Ovary (tissue), 9 donors: ENCODE data around the gene IL6R. TPM values are rescaled to one million over a fixed set of nuclear protein-coding genes. Genes with fewer than 3 reads are reported as not detected.

ENCODE experiments used
- DNase-seq, 5 donors: peaks; one replicate each; pipeline ENCODE4 v3.0.0-alpha.2; 2019 to 2020
- H3K27ac ChIP-seq, 2 donors: fragments of 200-600 bp; one replicate each; pipeline versions ENCODE4 v1.5.1 to v1.8.0; 2019 to 2022
- H3K27me3 ChIP-seq: fragments of 200-600 bp; one replicate; pipeline ENCODE4 v1.8.0; 2022
- H3K36me3 ChIP-seq: fragments of 200-600 bp; sonication (generic); one replicate; pipeline ENCODE4 v1.5.1; 2019
- H3K4me1 ChIP-seq: one replicate; pipeline ENCODE4 v1.8.1; 2013; ENCODE audit warnings: mild to moderate bottlenecking, moderate library complexity; ENCODE audit not compliant: insufficient read depth
- H3K4me3 ChIP-seq: fragments of 200-600 bp; sonication (generic); one replicate; pipeline ENCODE4 v1.5.1; 2017
- H3K9me3 ChIP-seq, 2 donors: fragments of 200-600 bp in 1 of 2; sonication (generic) in 1 of 2; one replicate each; pipeline versions ENCODE4 v1.5.1 to v1.8.1; 2013 to 2019; ENCODE audit warnings: mild to moderate bottlenecking in 1 of 2, moderate library complexity in 1 of 2
- CTCF ChIP-seq, 3 donors: fragments of 450-650 bp in 2 of 3; fragments of 200-600 bp in 1 of 3; IDR thresholded peaks; one replicate each; pipeline versions ENCODE4 v1.5.1 to v1.8.0; 2016 to 2022; ENCODE audit warnings: antibody characterized with exemption in 3 of 3, mild to moderate bottlenecking in 1 of 3
- EP300 ChIP-seq: sonication (generic); formaldehyde crosslinking; IDR thresholded peaks from one replicate; pipeline ENCODE4 v1.6.1; 2017; ENCODE audit warnings: antibody characterized with exemption
- POLR2A ChIP-seq: fragments of 450-650 bp; IDR thresholded peaks from one replicate; pipeline ENCODE4 v1.6.1; 2017; ENCODE audit warnings: antibody characterized with exemption, mild to moderate bottlenecking, moderate library complexity
- WGBS, 3 donors: extraction: QIAGEN DNeasy Blood & Tissue Kit in 1 of 3; methylation state at CpG; one replicate each; pipeline versions ENCODE4 v1.1.5 to v1.1.7; 2013 to 2017; 5-methylcytosine and 5-hydroxymethylcytosine counted together
- intact Hi-C, 4 donors: fragments of 100-400 bp; cut with DNase I; formaldehyde crosslinking; loops; one replicate each; pipeline versions ENCODE4 v1.11.0 to v1.15.1; 2022 to 2023
- polyA plus RNA-seq, 2 donors: library from polyadenylated mRNA; stranded (reverse); fragments of 200-250 nt in 1 of 2; fragments of 350-450 nt in 1 of 2; fragmentation: Illumina TruSeq in 1 of 2; extraction: RNeasy Lipid Tissue Mini Kit (QIAGEN cat#74804) in 1 of 2; gene quantifications; one replicate each; pipeline ENCODE4 v1.2.3, GENCODE V29; 2013 to 2014
- total RNA-seq, 7 donors: library from RNA; depleted of rRNA in 2 of 7; stranded (reverse); fragments of >200 nt in 2 of 7; fragmentation: NEBNext Ultra II Directional in 3 of 7; extraction: Animal tissue kit (Norgen Biotek cat#: 25700) in 3 of 7; gene quantifications; one replicate each; pipeline versions ENCODE4 v1.1.0 to v1.2.4, GENCODE V29; 2016 to 2023
- donor health status: DM: no; HTN: no; CAD: no; lungs with moderate emphysema.
- donor health status: DM: no; HTN: no; CAD: no.
- donor health status: Bipolar disorder and iron deficiency.
- donor health status: DM: yes; HTN: yes; CAD: no.
- donor health status: DM: no; HTN: no; CAD: no.
- donor health status: DM: yes; HTN: yes; CAD: no.

IL6R gene
- total and polyA plus RNA-seq, 9 donors: 6.5 to 37.0 (median 12.2) TPM

DNA sequence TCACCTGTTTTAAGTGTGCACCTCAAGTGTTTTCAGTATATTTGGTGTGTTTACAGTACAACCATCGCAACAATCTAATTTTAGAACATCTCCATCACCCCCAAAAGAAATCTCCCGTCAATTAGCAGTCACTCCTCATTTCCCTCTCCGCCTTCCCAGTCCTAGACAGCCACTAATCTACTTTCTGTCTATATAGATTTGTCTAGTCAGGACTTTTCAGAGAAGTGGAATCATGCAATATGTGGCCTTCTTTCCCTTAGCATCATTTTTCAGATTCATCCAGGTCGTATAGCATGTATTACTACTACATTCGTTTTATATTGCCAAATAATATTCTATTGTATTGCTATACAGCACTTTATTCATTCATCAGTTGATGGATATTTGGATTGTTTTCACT is 98.8 kb downstream of the IL6R start:
- peaks cover 5% of the 10 kb centered on the region for H3K4me1 ChIP-seq
- intact Hi-C loops: no loop called here
- TF ChIP-seq EP300: no peak
- H3K36me3 ChIP-seq: no peaks in the 10 kb centered on the region
- peaks cover 0 to 5% of the 10 kb centered on the region in 2 donors for H3K9me3 ChIP-seq
- H3K27ac ChIP-seq: no peak overlapping the region
- DNase-seq: no peak
- H3K27me3 ChIP-seq: no peaks in the 10 kb centered on the region
- no peak overlapping the region for H3K4me3 ChIP-seq
- 72 to 80% (median 78%) methylated on average over 5 of the region's 5 CpGs for WGBS, 3 donors

DNA sequence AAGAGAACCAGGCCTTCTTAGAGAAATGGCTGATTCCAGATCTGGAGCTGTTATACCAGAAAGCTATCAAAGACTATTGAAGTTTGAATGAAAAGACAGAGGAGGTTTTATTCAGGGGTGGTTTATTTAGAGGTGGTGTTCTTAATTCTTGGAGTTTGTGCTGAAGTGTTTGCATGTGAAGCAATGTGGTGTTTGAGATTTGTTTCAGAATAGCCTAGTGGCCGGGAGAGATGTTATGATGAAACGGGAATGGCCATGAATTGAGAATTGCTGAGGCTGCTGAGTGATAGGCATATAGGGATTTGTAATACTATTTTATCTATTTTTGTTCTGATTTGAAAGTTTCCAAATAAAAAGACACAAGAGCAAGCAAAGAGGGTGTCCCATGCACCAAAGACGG is 107.6 kb downstream of the IL6R start:
- H3K4me3 ChIP-seq: no peak overlapping the region
- H3K36me3 ChIP-seq: no peaks in the 10 kb centered on the region

DNA sequence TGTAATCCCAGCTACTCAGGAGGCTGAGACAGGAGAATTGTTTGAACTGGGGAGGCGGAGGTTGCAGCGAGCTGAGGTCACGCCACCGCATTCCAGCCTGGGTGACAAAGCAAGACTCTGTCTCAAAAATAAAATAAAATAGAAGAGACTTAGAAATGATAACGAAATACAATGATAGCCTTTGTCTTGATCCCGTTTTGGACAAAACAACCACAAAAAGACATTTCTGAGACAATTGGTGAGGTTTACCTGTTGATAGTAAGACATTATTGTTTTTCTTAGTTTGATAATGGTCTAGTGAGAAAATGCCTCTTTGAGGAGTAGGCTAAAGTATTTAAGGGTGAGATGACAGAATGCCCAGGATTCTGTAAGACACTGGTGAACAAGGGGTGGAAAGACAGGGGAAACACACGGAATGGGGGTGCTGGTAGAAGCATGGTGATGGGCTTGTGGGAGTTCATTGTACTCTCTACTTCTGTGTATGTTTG is 109.0 kb downstream of the IL6R start:
- Histone ChIP-seq H3K27me3 (no peaks in the 10 kb centered on the region), H3K36me3 (no peaks in the 10 kb centered on the region), H3K4me3 (no peak overlapping the region), H3K4me1 (no peaks in the 10 kb centered on the region), H3K9me3 (no peaks in the 10 kb centered on the region), H3K27ac (no peak overlapping the region)
- TF ChIP-seq POLR2A (no peak), EP300 (no peak), CTCF (IDR thresholded peaks at IDR 0.05) (no peak)
- intact Hi-C loops: no loop called here
- 85 to 89% (median 88%) methylated on average over 7 of the region's 7 CpGs for WGBS, 3 donors
- no peak for DNase-seq

More for the DNA sequence above, 107.6 kb downstream of the IL6R start:
- Histone ChIP-seq H3K27ac (no peak overlapping the region), H3K27me3 (no peaks in the 10 kb centered on the region), H3K9me3 (no peaks in the 10 kb centered on the region), H3K4me1 (no peaks in the 10 kb centered on the region)
- TF ChIP-seq POLR2A (no peak), EP300 (no peak), CTCF (IDR thresholded peaks at IDR 0.05) (no peak)
- intact Hi-C loops: no loop called here
- no peak for DNase-seq
- WGBS, 3 donors: 76 to 85% (median 85%) methylated on average over 3 of the region's 3 CpGs

GRCh38 chr1:154517661-154518060 is 112.5 kb downstream of the IL6R start:
- TF ChIP-seq POLR2A: no peak
- TF ChIP-seq CTCF (IDR thresholded peaks at IDR 0.05): no peak
- TF ChIP-seq EP300: no peak
- no peaks in the 10 kb centered on the region for H3K27me3 ChIP-seq
- 91 to 95% (median 94%) methylated on average over 11 of the region's 11 CpGs for WGBS, 3 donors
- DNase-seq: no peak
- H3K4me3 ChIP-seq: no peak overlapping the region
- intact Hi-C loops: no loop called here
- no peaks in the 10 kb centered on the region for H3K4me1 ChIP-seq
- H3K9me3 ChIP-seq: no peaks in the 10 kb centered on the region
- H3K36me3 ChIP-seq: no peaks in the 10 kb centered on the region
- H3K27ac ChIP-seq: no peak overlapping the region

Other genes starting within 250 kb of the IL6R start
- gene TPM3, start 213.2 kb upstream of the IL6R start, total RNA-seq: 100 to 1,000 TPM in 4 of 7 donors, 10 to 100 TPM in 3; 83.8 to 146 (median 120) TPM
- 100 to 1,000 TPM in 1 of 2 donors, 10 to 100 TPM in 1; 78.0 to 316 TPM for gene TPM3, start 213.2 kb upstream of the IL6R start, polyA plus RNA-seq
- gene CFAP141, start 199.0 kb upstream of the IL6R start, total RNA-seq: 1 to 10 TPM in 1 of 7 donors, not detected in 6; 2.4 TPM
- not detected for gene CFAP141, start 199.0 kb upstream of the IL6R start, polyA plus RNA-seq
- gene UBAP2L, start 184.4 kb upstream of the IL6R start, total RNA-seq: 100 to 1,000 TPM in 5 of 7 donors, 10 to 100 TPM in 2; 45.5 to 161 (median 133) TPM
- 100 to 1,000 TPM in 1 of 2 donors, 10 to 100 TPM in 1; 76.4 to 172 TPM for gene UBAP2L, start 184.4 kb upstream of the IL6R start, polyA plus RNA-seq
- gene HAX1, start 132.7 kb upstream of the IL6R start, total RNA-seq: 100 to 1,000 TPM in 2 of 7 donors, 10 to 100 TPM in 5; 67.2 to 134 (median 81.3) TPM
- 100 to 1,000 TPM in 1 of 2 donors, 10 to 100 TPM in 1; 90.1 to 198 TPM for gene HAX1, start 132.7 kb upstream of the IL6R start, polyA plus RNA-seq
- gene AQP10, start 84.2 kb upstream of the IL6R start, total RNA-seq: 1 to 10 TPM in 1 of 7 donors, under 1 TPM in 1, not detected in 5; 0.23 to 1.0 TPM
- under 1 TPM in 1 of 2 donors, not detected in 1; 0.13 TPM for gene AQP10, start 84.2 kb upstream of the IL6R start, polyA plus RNA-seq
- 100 to 1,000 TPM in 1 of 7 donors, 10 to 100 TPM in 6; 59.7 to 112 (median 83.7) TPM for gene ATP8B2, start 79.8 kb upstream of the IL6R start, total RNA-seq
- 10 to 100 TPM; 53.0 to 54.7 TPM for gene ATP8B2, start 79.8 kb upstream of the IL6R start, polyA plus RNA-seq
- gene TDRD10, start 96.9 kb downstream of the IL6R start, total RNA-seq: 1 to 10 TPM; 3.1 to 8.7 (median 5.8) TPM
- 1 to 10 TPM; 4.1 to 6.2 TPM for gene TDRD10, start 96.9 kb downstream of the IL6R start, polyA plus RNA-seq
- gene SHE, start 97.1 kb downstream of the IL6R start, total RNA-seq: 10 to 100 TPM in 2 of 7 donors, 1 to 10 TPM in 5; 4.3 to 20.5 (median 9.0) TPM
- 10 to 100 TPM in 1 of 2 donors, 1 to 10 TPM in 1; 6.9 to 15.4 TPM for gene SHE, start 97.1 kb downstream of the IL6R start, polyA plus RNA-seq
- gene UBE2Q1, start 153.3 kb downstream of the IL6R start, total RNA-seq: 10 to 100 TPM; 14.3 to 72.4 (median 58.5) TPM
- 100 to 1,000 TPM in 1 of 2 donors, 10 to 100 TPM in 1; 31.4 to 119 TPM for gene UBE2Q1, start 153.3 kb downstream of the IL6R start, polyA plus RNA-seq
- under 1 TPM in 4 of 7 donors, not detected in 3; 0.08 to 0.25 (median 0.23) TPM for gene CHRNB2, start 162.4 kb downstream of the IL6R start, total RNA-seq
- under 1 TPM; 0.04 to 0.08 TPM for gene CHRNB2, start 162.4 kb downstream of the IL6R start, polyA plus RNA-seq
- gene ADAR, start 202.8 kb downstream of the IL6R start, total RNA-seq: 100 to 1,000 TPM in 5 of 7 donors, 10 to 100 TPM in 2; 57.2 to 175 (median 134) TPM
- 100 to 1,000 TPM in 1 of 2 donors, 10 to 100 TPM in 1; 45.0 to 184 TPM for gene ADAR, start 202.8 kb downstream of the IL6R start, polyA plus RNA-seq